H1 (cell line): Measurements from ENCODE around the gene ADARB2. TPM values are rescaled to one million over a fixed set of nuclear protein-coding genes. Genes with fewer than 3 reads are reported as not detected.

Experiments used
- RFX5 ChIP-seq: IDR thresholded peaks from 2 replicates; pipeline ENCODE4 v1.6.1; 2011; ENCODE audit warnings: low read depth, low read length, improper control_type of control experiment, borderline replicate concordance
- SIX5 ChIP-seq: IDR thresholded peaks from 2 replicates; pipeline ENCODE4 v1.6.1; 2011; ENCODE audit warnings: mild to moderate bottlenecking, low read depth, low read length
- SP2 ChIP-seq: IDR thresholded peaks from 2 replicates; pipeline ENCODE4 v1.6.1; 2012; ENCODE audit warnings: mild to moderate bottlenecking, low read length, inconsistent platforms
- polyA plus RNA-seq, 7 experiments: library from polyadenylated mRNA; depleted of rRNA in 3 of 7; stranded (reverse) in 5 of 7; unstranded in 2 of 7; fragments of >200 nt in 5 of 7; fragments of 200-250 nt in 2 of 7; gene quantifications; 1 replicate in 5 of 7; 2 replicates in 1 of 7; 4 replicates in 1 of 7; pipeline versions ENCODE4 v1.2.1 to v1.2.3, GENCODE V29; 2011 to 2013; ENCODE audit warnings: missing spikeins in 2 of 7, mixed read lengths in 2 of 7
- total RNA-seq: library from RNA; stranded (reverse); fragmentation: NEBNext Ultra II Directional; extraction: Animal tissue kit (Norgen Biotek cat#: 25700); gene quantifications from 2 replicates; pipeline ENCODE4 v1.2.1, GENCODE V29; 2021

ADARB2 gene
- total and polyA plus RNA-seq, 2 of the 8 experiments (the other 6 are each of a cell fraction or from before 2014, with no cell fraction given) = 2.2 to 2.8 TPM

GRCh38 chr10:1752153-1752552 is 14.8 kb upstream of the ADARB2 start (continued):
- TF ChIP-seq SP2 (no peak), RFX5 (no peak), SIX5 (no peak)
- TF ChIP-seq, all 59 proteins: peak for 0
